ENCODE data around the gene PGBD5. TPM values are rescaled to one million over a fixed set of nuclear protein-coding genes. Genes with fewer than 3 reads are reported as not detected.

Gene PGBD5
- total and polyA plus RNA-seq, 2 of the 13 experiments (the other 11 are each of a cell fraction or from before 2014, with no cell fraction given), result 0.04 to 0.13 TPM

- Histone ChIP-seq H3K27ac (ENCODE audit: extremely low read length, insufficient read depth, low read length) (no peak overlapping the region), H3K9ac (ENCODE audit: insufficient read depth, low read depth, low read length) (no peak overlapping the region), H2AFZ (ENCODE audit: low read length) (no peak overlapping the region), H3K4me1 (ENCODE audit: insufficient read depth, low read length) (no peaks in the 10 kb centered on the region), H3K9me3 (ENCODE audit: low read length) (no peaks in the 10 kb centered on the region), H3K4me3 (replicated peaks in 1 of 3; ENCODE audit: insufficient read depth in 1 of 3, low read depth in 2 of 3, low read length in 3 of 3) (no peak overlapping the region), H3K27me3 (ENCODE audit: control insufficient read depth in 1 of 2, insufficient read depth in 2 of 2, low read length in 2 of 2) (peaks cover 1 to 7% of the 10 kb centered on the region in 2 experiments; a peak in 3 of 5 replicates), H3K36me3 (replicated peaks in 1 of 2; ENCODE audit: control insufficient read depth in 1 of 2, insufficient read depth in 2 of 2, low read length in 2 of 2) (no peaks in the 10 kb centered on the region), H3K4me2 (ENCODE audit: low read depth, low read length) (no peak overlapping the region), H4K20me1 (ENCODE audit: insufficient read depth, low read length) (no peaks in the 10 kb centered on the region), H3K79me2 (ENCODE audit: insufficient read depth, low read length) (no peaks in the 10 kb centered on the region)
- ChIA-PET CTCF (ENCODE audit: low intra/inter-chr PET ratio, low total read pairs) (no interaction called here), POLR2A (no interaction called here)
- intact Hi-C loops (cut with micrococcal nuclease; ENCODE audit: unreplicated experiment) (no loop called here), in situ Hi-C loops (cut with HindIII; ENCODE audit: extremely low pct_ligation_motif_present, low pct_unique_long_range_greater_than_20kb) (no loop called here)
- WGBS (ENCODE audit: low lambda C conversion rate), result 29% methylated on average over 2 of the region's 2 CpGs
- FAIRE-seq (no peak), ATAC-seq (no peak), DNase-seq (ENCODE audit: low spot score) (no peak)
- no TSS peak for BruUV-seq (replicated peaks)
- TF ChIP-seq ZNF891 (CRISPR knock-in tag; IDR thresholded peaks at IDR 0.05) (no peak), ZNF138 (CRISPR knock-in tag; IDR thresholded peaks at IDR 0.05; ENCODE audit: low read depth) (no peak), SP1 (IDR thresholded peaks at IDR 0.05) (no peak), SP1 (CRISPR knock-in tag; IDR thresholded peaks at IDR 0.05) (no peak), ATF1 (CRISPR knock-in tag; IDR thresholded peaks at IDR 0.05) (no peak), ETV6 (CRISPR knock-in tag; conservative IDR thresholded peaks at IDR 0.05) (no peak), ZNF709 (CRISPR knock-in tag; IDR thresholded peaks at IDR 0.05) (no peak), ZSCAN20 (CRISPR knock-in tag; IDR thresholded peaks at IDR 0.05; ENCODE audit: borderline replicate concordance) (no peak), JUN (CRISPR knock-in tag; IDR thresholded peaks at IDR 0.05) (no peak), PHF20 (CRISPR knock-in tag; IDR thresholded peaks at IDR 0.05) (no peak), TERF1 (CRISPR knock-in tag; IDR thresholded peaks at IDR 0.05) (no peak), ZBTB43 (CRISPR knock-in tag; conservative IDR thresholded peaks at IDR 0.05) (no peak)
- TF ChIP-seq, protein P1, sequence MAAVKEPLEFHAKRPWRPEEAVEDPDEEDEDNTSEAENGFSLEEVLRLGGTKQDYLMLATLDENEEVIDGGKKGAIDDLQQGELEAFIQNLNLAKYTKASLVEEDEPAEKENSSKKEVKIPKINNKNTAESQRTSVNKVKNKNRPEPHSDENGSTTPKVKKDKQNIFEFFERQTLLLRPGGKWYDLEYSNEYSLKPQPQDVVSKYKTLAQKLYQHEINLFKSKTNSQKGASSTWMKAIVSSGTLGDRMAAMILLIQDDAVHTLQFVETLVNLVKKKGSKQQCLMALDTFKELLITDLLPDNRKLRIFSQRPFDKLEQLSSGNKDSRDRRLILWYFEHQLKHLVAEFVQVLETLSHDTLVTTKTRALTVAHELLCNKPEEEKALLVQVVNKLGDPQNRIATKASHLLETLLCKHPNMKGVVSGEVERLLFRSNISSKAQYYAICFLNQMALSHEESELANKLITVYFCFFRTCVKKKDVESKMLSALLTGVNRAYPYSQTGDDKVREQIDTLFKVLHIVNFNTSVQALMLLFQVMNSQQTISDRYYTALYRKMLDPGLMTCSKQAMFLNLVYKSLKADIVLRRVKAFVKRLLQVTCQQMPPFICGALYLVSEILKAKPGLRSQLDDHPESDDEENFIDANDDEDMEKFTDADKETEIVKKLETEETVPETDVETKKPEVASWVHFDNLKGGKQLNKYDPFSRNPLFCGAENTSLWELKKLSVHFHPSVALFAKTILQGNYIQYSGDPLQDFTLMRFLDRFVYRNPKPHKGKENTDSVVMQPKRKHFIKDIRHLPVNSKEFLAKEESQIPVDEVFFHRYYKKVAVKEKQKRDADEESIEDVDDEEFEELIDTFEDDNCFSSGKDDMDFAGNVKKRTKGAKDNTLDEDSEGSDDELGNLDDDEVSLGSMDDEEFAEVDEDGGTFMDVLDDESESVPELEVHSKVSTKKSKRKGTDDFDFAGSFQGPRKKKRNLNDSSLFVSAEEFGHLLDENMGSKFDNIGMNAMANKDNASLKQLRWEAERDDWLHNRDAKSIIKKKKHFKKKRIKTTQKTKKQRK (IDR thresholded peaks at IDR 0.05; ENCODE audit: low read length), result no peak
Measured at GRCh38 chr1:230390371-230390770, 35.8 kb downstream of the PGBD5 start.
